Vagina (tissue), 2 donors: ENCODE results near the gene VAMP4. TPM values are rescaled to one million over a fixed set of nuclear protein-coding genes. Genes with fewer than 3 reads are reported as not detected.
A peak's percentile ranks its signal among the peaks of the same experiment; 100 is the strongest.
"Not testable (repeated sequence)": the region's sequence is repeated elsewhere in the genome, so short reads cannot be mapped to it uniquely, and the experiment has no call there.

ENCODE experiments used
- DNase-seq, 2 donors: peaks; one replicate each; pipeline ENCODE4 v3.0.0-alpha.2; 2017; ENCODE audit errors: extremely low spot score in 2 of 2
- H3K27ac ChIP-seq: fragments of 200-600 bp; sonication (generic); one replicate; pipeline ENCODE4 v1.5.1; 2019
- H3K27me3 ChIP-seq: fragments of 200-600 bp; sonication (generic); one replicate; pipeline ENCODE4 v1.5.1; 2019
- H3K36me3 ChIP-seq, 2 donors: fragments of 200-600 bp; sonication (generic); one replicate each; pipeline ENCODE4 v1.5.1; 2017 to 2019
- H3K4me1 ChIP-seq: fragments of 200-600 bp; sonication (generic); one replicate; pipeline ENCODE4 v1.5.1; 2019
- H3K4me3 ChIP-seq, 2 donors: fragments of 200-600 bp; sonication (generic); 1 replicate in 1 of 2; 2 replicates in 1 of 2; pipeline ENCODE4 v1.5.1; 2016 to 2019
- H3K9me3 ChIP-seq: fragments of 200-600 bp; sonication (generic); one replicate; pipeline ENCODE4 v1.5.1; 2019
- POLR2A ChIP-seq, 2 donors: fragments of 450-650 bp; IDR thresholded peaks; one replicate each; pipeline ENCODE4 v1.6.1; 2017; ENCODE audit warnings: antibody characterized with exemption in 2 of 2, mild to moderate bottlenecking in 2 of 2, moderate library complexity in 2 of 2
- POLR2AphosphoS5 ChIP-seq, 2 donors: sonication (generic); formaldehyde crosslinking; IDR thresholded peaks; one replicate each; pipeline ENCODE4 v1.9.0; 2017; ENCODE audit warnings: antibody characterized with exemption in 2 of 2, mild to moderate bottlenecking in 2 of 2, low read depth in 1 of 2; ENCODE audit not compliant: insufficient read depth in 1 of 2
- intact Hi-C: fragments of 100-400 bp; cut with DNase I; formaldehyde crosslinking; loops from one replicate; pipeline ENCODE4 v1.15.1; 2023
- total RNA-seq: library from RNA; depleted of rRNA; stranded (reverse); fragments of >200 nt; gene quantifications from one replicate; pipeline ENCODE4 v1.2.3, GENCODE V29; 2016
- TF ChIP-seq, protein P1 (sequence below), 3 experiments: fragments of 450-650 bp in 2 of 3; fragments of 200-600 bp in 1 of 3; sonication (generic) in 1 of 3; IDR thresholded peaks; one replicate each; pipeline ENCODE4 v1.5.1; 2017 to 2019; ENCODE audit warnings: antibody characterized with exemption in 3 of 3, mild to moderate bottlenecking in 2 of 3, moderate library complexity in 2 of 3

VAMP4 gene
- total RNA-seq, 1 donor from 2014 or later, result 8.1 TPM

- Histone ChIP-seq H3K27ac (peak overlapping the region; percentile 51), H3K36me3 (no peaks in the 10 kb centered on the region), H3K4me3 (no peak overlapping the region), H3K9me3 (no peaks in the 10 kb centered on the region), H3K27me3 (no peaks in the 10 kb centered on the region), H3K4me1 (no peaks in the 10 kb centered on the region)
- no peak for DNase-seq
- peak in 1 of 2 donors; percentile 46 for TF ChIP-seq POLR2AphosphoS5 (IDR thresholded peaks at IDR 0.05; ENCODE audit: insufficient read depth in 1 of 2, low read depth in 1 of 2)
- TF ChIP-seq, protein P1, sequence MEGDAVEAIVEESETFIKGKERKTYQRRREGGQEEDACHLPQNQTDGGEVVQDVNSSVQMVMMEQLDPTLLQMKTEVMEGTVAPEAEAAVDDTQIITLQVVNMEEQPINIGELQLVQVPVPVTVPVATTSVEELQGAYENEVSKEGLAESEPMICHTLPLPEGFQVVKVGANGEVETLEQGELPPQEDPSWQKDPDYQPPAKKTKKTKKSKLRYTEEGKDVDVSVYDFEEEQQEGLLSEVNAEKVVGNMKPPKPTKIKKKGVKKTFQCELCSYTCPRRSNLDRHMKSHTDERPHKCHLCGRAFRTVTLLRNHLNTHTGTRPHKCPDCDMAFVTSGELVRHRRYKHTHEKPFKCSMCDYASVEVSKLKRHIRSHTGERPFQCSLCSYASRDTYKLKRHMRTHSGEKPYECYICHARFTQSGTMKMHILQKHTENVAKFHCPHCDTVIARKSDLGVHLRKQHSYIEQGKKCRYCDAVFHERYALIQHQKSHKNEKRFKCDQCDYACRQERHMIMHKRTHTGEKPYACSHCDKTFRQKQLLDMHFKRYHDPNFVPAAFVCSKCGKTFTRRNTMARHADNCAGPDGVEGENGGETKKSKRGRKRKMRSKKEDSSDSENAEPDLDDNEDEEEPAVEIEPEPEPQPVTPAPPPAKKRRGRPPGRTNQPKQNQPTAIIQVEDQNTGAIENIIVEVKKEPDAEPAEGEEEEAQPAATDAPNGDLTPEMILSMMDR (IDR thresholded peaks at IDR 0.05), result no peak
- no peak for TF ChIP-seq POLR2A (IDR thresholded peaks at IDR 0.05)
- intact Hi-C loops, result no loop called here
Measured at GRCh38 chr1:171663036-171663853, 78.6 kb downstream of the VAMP4 start.

- intact Hi-C loops, result no loop called here
- Histone ChIP-seq H3K27me3 (no peaks in the 10 kb centered on the region), H3K36me3 (no peaks in the 10 kb centered on the region), H3K4me1 (peaks cover 3% of the 10 kb centered on the region), H3K4me3 (no peak overlapping the region), H3K27ac (no peak overlapping the region), H3K9me3 (no peaks in the 10 kb centered on the region)
- DNase-seq, result no peak
- TF ChIP-seq POLR2A (IDR thresholded peaks at IDR 0.05) (no peak), POLR2AphosphoS5 (IDR thresholded peaks at IDR 0.05; ENCODE audit: insufficient read depth in 1 of 2, low read depth in 1 of 2) (no peak)
- TF ChIP-seq, protein P1 (IDR thresholded peaks at IDR 0.05), result no peak
Measured at GRCh38 chr1:171661076-171661650, 80.7 kb downstream of the VAMP4 start.

GRCh38 chr1:171656206-171656605 lies 85.7 kb downstream of the VAMP4 start:
- Histone ChIP-seq H3K4me1 (peaks cover 32% of the 10 kb centered on the region), H3K27ac (peak overlapping the region; percentile 89)
- H3K27me3 ChIP-seq, DNase-seq, H3K4me3 ChIP-seq, H3K36me3 ChIP-seq, intact Hi-C loops, H3K9me3 ChIP-seq: not testable (repeated sequence)

GRCh38 chr1:171655746-171656116 lies 86.1 kb downstream of the VAMP4 start:
- Histone ChIP-seq H3K4me1 (peaks cover 32% of the 10 kb centered on the region), H3K27me3 (no peaks in the 10 kb centered on the region), H3K27ac (peak overlapping the region; percentile 89), H3K4me3 (peak overlapping the region in 1 of 2 donors; percentile 11), H3K9me3 (no peaks in the 10 kb centered on the region), H3K36me3 (no peaks in the 10 kb centered on the region)
- DNase-seq, result no peak
- TF ChIP-seq POLR2AphosphoS5 (IDR thresholded peaks at IDR 0.05; ENCODE audit: insufficient read depth in 1 of 2, low read depth in 1 of 2), result peak in 1 of 2 donors; percentile 11
- no peak for TF ChIP-seq POLR2A (IDR thresholded peaks at IDR 0.05)
- intact Hi-C loops, result no loop called here

DNA sequence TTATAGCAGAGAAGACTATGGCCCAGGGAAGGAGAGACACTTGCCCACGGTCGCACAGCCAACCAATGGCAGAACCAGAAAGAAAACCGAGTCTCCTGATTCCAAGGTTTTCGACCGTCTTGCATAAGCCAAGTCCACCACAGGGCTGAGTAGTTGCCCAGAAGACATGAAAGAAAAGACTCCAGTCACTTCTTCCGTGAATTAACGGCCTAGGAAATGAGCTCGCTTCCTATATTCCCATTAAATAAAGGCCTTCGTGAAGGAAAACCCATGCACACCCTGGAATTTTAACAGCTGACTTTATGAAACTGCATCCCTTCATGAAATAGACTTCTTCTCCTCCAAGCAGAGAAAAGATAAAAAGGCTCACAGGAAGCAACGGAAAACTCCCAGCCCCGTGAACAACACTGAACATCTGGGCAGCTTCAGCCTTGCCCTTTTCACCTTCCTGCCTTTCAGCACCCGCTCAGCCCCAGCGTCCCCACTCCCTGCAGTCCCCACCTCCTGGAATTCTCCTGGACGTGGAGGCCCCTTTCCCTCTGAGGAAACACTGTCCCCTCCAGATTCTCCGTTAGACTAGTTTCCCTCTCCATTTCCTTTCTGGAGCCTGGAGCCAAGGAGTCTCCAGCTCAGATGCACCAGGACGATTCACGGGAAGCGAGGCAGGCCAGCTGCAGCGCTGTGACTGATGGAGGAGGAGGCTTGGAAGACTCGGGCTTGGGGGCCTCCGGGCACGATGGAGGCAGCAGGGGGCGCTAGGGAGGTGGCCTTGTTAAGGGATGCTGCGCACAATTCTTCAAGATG lies 86.7 kb downstream of the VAMP4 start:
- H3K4me3 ChIP-seq, result peak overlapping the region in 1 of 2 donors; percentile 11
- DNase-seq, result no peak
- H3K36me3 ChIP-seq, result no peaks in the 10 kb centered on the region
- TF ChIP-seq POLR2A (IDR thresholded peaks at IDR 0.05) (no peak), POLR2AphosphoS5 (IDR thresholded peaks at IDR 0.05; ENCODE audit: insufficient read depth in 1 of 2, low read depth in 1 of 2) (peak; percentile 39 to 67)
- TF ChIP-seq, protein P1 (IDR thresholded peaks at IDR 0.05), result peak in 2 of 3 experiments; percentile 19
- H3K27ac ChIP-seq, result peak overlapping the region; percentile 89
- H3K27me3 ChIP-seq, result no peaks in the 10 kb centered on the region
- intact Hi-C loops, result no loop called here
- no peaks in the 10 kb centered on the region for H3K9me3 ChIP-seq
- peaks cover 32% of the 10 kb centered on the region for H3K4me1 ChIP-seq
